22Rv1 (cell line): ENCODE measurements around the gene IL27RA.

Experiments
- H3K27ac ChIP-seq: fragments of 450-650 bp; 2 replicates; pipeline ENCODE4 v1.5.1; 2017
- CTCF ChIP-seq: fragments of 450-650 bp; IDR thresholded peaks from 2 replicates; pipeline ENCODE4 v1.5.1; 2017; ENCODE audit warnings: mild to moderate bottlenecking
- ZFX ChIP-seq: fragments of 450-650 bp; IDR thresholded peaks from 2 replicates; pipeline ENCODE4 v1.6.1; 2017; ENCODE audit warnings: antibody characterized with exemption, borderline replicate concordance

Gene IL27RA

GRCh38 chr19:14056741-14057356 is 25.3 kb downstream of the IL27RA start:
- H3K27ac ChIP-seq, result no peak overlapping the region
- TF ChIP-seq CTCF (no peak), ZFX (no peak)

- no peak overlapping the region for H3K27ac ChIP-seq
- no peak for TF ChIP-seq ZFX
- no peak for TF ChIP-seq CTCF
Measured at GRCh38 chr19:14058182-14059092, 26.9 kb downstream of the IL27RA start.

- TF ChIP-seq ZFX (no peak), CTCF (peak; percentile 93)
- no peak overlapping the region for H3K27ac ChIP-seq
Measured at GRCh38 chr19:14059093-14059480, 27.5 kb downstream of the IL27RA start.

GRCh38 chr19:14059652-14060155 is 28.1 kb downstream of the IL27RA start:
- H3K27ac ChIP-seq, result no peak overlapping the region
- no peak for TF ChIP-seq ZFX
- TF ChIP-seq CTCF, result no peak

GRCh38 chr19:14061081-14061749 is 29.7 kb downstream of the IL27RA start:
- TF ChIP-seq CTCF (no peak), ZFX (no peak)
- no peak overlapping the region for H3K27ac ChIP-seq

- no peak within 1 kb of the TSS for H3K27ac ChIP-seq
- no peak for TF ChIP-seq ZFX
- TF ChIP-seq CTCF, result no peak
Measured at GRCh38 chr19:14061751-14062557, 30.4 kb downstream of the IL27RA start, which contains the start of gene PALM3. TSS of gene PALM3 (minus strand) at chr19:14062076. CDS start at chr19:14061980, 96 bp downstream.
